DMS79 (cell line): ENCODE data around the gene CTNNA1.

Experiments
- DNase-seq: peaks from one replicate; lab custom pipeline; 2025; lab: John Stamatoyannopoulos, UW

Gene CTNNA1

GRCh38 chr5:138966236-138966985 is 213.2 kb downstream of the CTNNA1 start:
- no peak for DNase-seq

GRCh38 chr5:138967791-138968448 is 214.7 kb downstream of the CTNNA1 start:
- DNase-seq = peak; percentile 58

- no peak for DNase-seq
Measured at GRCh38 chr5:138968601-138969000, 215.4 kb downstream of the CTNNA1 start.

- DNase-seq = peak; percentile 69
Measured at GRCh38 chr5:138969323-138970002, 216.2 kb downstream of the CTNNA1 start.

- DNase-seq = no peak
Measured at GRCh38 chr5:138972230-138972629, 219.0 kb downstream of the CTNNA1 start.

GRCh38 chr5:138972836-138973235 is 219.6 kb downstream of the CTNNA1 start:
- DNase-seq = no peak

- DNase-seq = no peak
Measured at GRCh38 chr5:138974227-138975063, 221.2 kb downstream of the CTNNA1 start.

- no peak for DNase-seq
Measured at GRCh38 chr5:138975098-138975847, 222.0 kb downstream of the CTNNA1 start.

- no peak for DNase-seq
Measured at GRCh38 chr5:138978080-138978479, 224.9 kb downstream of the CTNNA1 start.

- no peak for DNase-seq
Measured at GRCh38 chr5:138978581-138978980, 225.4 kb downstream of the CTNNA1 start.

GRCh38 chr5:138979684-138980280 is 226.6 kb downstream of the CTNNA1 start:
- no peak for DNase-seq

- DNase-seq = no peak
Measured at GRCh38 chr5:138980441-138980840, 227.2 kb downstream of the CTNNA1 start.

GRCh38 chr5:138981131-138981530 is 227.9 kb downstream of the CTNNA1 start:
- no peak for DNase-seq

GRCh38 chr5:138981586-138981985 is 228.4 kb downstream of the CTNNA1 start:
- no peak for DNase-seq

GRCh38 chr5:138983984-138984383 is 230.8 kb downstream of the CTNNA1 start:
- DNase-seq = no peak
